Hematopoietic multipotent progenitor cell treated with erythropoietin and hydrocortisone succinate and interleukin-3 and kit ligand, for 6 days (in vitro differentiated cells): ENCODE results near the gene SORL1-AS1.
"Not testable (repeated sequence)": the region's sequence is repeated elsewhere in the genome, so short reads cannot be mapped to it uniquely, and the experiment has no call there.

Source experiments
- DNase-seq: peaks from one replicate; pipeline ENCODE4 v3.0.0-alpha.2; 2015

The SORL1-AS1 gene

DNA sequence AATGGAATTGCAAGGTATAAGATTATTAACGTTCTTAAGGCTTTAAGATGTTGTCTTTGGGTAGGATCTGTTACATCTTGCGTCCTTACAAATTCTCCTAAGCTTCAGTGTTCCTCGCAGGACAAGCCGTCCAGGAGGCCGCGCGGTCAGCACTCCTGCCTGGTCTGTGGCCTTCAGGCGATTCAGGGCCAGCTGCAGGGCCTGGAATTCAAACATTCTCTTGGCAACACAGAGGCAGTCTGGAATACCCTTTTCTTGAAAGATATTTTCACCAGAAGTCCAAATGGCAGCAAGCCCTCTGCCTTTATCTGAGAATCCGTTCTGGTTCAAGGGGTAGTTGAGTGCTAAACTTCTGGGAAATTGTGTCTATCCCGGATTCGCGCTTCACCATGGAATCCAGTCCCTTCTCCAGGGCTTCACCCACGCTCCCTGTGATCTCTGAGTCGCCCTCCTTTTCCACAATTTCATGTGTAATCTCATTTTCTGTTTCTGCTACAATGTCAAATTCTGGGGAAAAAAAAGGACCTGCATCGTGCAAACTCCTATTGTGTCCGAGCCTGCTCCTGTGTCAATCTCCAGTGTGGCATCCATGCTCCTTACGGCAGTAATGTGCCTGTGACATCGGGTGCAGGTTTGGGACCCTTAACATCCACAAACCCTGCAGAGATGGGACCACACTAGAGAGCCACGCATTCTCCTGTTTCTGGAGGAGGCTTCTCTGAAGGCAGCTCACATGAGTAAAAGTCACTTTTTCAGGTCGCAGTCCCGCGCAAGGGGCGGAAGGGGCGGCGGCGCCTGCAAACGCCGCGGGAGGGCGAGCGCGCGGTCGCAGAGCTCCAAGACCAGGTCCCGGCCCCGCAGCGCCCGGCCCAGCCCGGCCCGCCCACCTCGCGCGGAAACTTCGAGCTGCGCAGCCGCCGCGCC lies 26.0 kb downstream of the SORL1-AS1 start:
- DNase-seq, result peak; percentile 53

DNA sequence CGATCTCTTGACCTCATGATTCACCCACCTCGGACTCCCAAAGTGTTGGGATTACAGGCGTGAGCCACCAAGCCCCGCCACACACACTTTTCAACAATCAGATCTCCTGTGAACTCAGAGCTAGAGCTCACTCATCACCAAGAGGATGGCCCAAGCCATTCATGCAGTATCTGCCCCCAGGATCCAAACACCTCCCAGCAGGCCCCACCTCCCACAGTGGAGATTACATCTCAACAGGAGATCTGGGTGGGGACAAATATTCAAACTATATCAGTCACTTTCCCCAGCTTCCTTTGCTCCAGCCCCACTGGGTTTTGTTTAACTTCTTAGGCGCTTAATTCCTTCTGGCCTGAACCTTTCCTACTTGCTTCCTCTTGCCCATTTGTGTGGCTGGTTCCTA lies 26.9 kb downstream of the SORL1-AS1 start:
- DNase-seq, result no peak

DNA sequence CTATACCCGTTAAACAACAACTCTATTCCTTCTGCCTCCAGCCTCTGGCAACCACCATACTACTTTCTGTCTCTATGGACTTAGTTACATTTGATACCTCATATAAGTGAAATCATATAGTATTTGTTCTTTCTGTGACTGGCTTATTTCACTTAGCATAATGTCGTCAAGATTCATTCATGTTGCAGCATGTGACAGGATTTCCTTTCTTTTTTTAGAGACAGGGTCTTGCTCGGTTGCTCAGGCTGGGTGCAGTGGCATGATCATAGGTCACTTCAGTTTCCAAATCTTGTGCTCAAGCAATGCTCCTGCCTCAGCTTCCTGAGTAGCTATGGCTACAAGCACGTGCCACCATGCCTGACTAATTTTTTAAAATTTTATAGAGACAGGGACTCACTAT lies 30.1 kb downstream of the SORL1-AS1 start:
- DNase-seq, result no peak

DNA sequence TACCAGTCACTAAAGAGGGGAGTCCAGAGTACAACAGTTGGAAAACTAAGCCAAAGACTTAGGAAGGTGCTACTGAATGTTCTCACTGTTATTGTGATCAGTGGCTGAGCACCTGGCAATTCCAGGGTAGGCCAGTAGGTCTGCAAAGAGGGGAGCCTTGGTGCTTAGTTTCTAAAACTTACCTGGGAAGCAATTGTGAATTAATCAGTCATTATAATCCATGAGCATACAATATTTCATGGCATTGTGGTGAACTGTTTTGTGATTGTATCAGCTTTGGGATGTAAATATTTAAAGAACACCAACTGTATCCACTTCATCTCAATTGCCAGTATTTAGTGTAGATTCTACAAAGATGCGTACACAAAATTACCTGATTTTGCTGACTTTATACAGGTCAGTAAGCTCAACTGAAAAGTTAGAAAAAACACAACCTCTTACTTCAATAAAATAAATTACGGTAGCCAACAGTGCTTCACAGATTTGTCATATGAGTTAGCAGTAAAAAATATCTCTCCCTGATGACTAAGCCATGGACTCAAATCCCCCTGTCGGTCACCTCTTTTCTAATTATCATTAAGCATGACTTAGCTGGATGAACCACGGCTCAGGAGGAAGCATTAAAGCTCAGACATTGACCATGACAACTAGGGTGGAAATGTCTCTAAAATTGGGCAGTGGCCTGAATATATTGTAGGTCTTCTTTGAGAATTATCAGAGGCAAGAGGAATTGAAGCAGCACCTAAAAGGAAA lies 31.4 kb downstream of the SORL1-AS1 start:
- peak; percentile 42 for DNase-seq

DNA sequence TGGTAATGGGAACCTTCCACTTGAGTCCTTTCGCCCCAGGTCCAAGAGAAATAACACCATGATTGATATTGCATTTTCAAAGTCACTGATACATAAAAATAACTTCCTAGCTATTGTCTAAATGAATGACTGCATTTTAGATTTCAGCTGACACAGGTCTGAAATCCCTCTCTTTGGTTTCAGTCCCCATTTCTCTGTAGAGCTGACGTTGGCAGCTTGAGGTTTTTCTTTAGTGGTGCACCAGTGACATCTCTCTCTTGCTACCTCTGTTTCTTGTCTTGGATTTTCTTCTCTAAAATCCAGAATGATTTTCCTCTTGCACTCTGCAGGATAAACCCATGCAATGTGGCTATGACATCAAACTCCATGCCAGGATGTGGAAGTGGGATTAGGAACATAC lies 32.4 kb downstream of the SORL1-AS1 start:
- no peak for DNase-seq

DNA sequence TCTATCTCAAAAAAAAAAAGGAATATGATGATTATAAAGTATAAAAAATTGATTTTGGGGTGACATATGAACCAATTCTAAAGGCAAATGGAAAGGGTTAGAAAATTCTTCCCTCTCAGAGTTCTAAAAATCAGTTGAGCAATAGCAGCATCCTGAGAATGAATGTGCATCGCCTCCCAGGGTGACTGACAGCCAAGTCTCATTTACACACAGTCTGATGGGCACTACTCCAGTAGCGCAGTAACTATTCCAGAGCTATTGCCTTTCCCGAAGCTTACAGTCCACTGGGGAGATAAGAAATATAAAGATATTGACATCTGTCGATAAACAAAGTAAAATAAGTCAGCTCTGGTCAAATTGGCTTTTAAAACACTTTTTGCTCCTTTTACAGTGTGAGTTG lies 32.9 kb downstream of the SORL1-AS1 start:
- no peak for DNase-seq

DNA sequence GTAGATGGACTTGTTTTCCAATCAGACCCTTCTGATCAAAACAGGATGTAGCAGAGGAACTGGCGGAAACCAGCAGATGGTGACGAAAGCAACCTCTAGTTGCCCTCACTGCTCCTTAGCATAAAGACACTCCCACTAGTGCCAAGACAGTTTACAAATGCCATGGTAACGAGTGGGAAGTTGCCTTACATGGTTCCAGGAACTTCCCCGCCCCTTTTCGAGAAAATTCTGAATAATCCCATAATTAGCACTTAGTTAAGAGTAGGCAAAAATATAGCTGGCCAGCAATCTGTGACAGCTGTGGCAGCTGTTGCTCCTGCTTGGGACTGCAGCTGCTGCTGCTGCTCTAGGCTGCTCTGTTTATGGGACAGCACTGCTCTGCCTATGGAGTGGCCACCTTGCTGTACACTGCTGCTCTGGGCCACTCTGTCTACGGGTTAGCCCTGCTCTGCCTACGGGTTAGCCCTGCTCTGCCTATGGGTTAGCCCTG lies 34.1 kb downstream of the SORL1-AS1 start:
- DNase-seq, result peak; percentile 81

DNA sequence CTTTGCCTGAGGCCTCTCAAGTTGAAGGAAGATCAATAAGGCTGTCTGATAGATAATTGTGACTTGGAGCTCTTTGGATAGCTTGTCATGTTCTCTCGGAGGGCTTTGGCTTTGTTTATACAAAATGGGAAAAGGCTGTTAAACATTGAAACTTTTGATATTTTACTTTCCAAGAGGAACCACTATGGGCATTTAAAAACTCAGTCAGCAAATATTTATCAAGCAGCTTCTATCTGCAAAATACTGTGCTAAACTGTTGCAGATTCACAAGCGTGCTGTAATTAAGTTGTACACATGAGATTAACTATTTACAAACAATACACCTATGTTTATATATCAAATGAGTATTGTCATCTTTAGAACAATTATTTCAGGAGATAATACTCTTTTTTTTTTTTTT lies 35.2 kb downstream of the SORL1-AS1 start:
- DNase-seq, result no peak

DNA sequence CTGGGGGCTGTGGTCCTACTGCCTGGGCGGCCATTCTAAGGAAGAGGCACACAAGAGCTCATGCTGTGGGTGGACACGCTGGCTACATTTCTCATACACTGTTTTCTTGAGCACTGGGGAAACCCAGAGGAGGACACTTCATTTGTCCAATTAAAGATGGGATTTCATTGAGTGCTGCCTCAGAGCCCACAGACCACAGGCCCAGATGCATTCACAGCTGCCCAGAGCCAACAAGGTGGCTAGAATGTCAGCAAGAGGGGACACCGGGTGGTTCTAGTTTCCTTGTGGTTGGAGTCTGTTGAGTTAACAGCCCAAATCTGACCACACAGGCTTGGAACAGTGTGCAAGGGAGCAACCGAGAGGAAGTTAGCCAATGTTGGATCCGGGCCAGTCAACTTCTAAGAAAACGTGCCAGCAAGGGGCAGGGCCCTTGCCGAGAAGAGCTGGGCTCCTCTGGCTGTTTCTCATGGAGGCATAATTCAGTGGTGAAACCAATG lies 35.7 kb downstream of the SORL1-AS1 start:
- DNase-seq, result peak; percentile 99

DNA sequence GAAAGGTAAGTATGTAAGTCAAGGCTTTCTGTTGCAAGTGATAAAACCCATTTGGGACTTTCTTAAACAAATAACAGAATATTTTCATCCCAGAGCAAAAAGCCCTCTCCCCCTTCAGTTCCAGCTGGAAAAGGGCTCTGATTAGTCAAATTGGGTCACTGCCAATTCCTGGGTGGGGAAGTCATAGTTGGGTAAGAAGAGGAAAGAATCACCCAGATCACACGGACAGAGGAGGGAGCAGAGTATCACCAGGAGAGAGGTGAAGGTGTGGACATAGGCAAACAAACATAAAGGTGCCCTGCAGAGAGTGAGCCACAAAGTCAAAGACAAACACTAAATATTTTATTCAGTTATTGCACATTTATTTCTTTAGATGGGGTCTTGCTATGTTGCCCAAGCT lies 36.9 kb downstream of the SORL1-AS1 start:
- DNase-seq, result no peak

DNA sequence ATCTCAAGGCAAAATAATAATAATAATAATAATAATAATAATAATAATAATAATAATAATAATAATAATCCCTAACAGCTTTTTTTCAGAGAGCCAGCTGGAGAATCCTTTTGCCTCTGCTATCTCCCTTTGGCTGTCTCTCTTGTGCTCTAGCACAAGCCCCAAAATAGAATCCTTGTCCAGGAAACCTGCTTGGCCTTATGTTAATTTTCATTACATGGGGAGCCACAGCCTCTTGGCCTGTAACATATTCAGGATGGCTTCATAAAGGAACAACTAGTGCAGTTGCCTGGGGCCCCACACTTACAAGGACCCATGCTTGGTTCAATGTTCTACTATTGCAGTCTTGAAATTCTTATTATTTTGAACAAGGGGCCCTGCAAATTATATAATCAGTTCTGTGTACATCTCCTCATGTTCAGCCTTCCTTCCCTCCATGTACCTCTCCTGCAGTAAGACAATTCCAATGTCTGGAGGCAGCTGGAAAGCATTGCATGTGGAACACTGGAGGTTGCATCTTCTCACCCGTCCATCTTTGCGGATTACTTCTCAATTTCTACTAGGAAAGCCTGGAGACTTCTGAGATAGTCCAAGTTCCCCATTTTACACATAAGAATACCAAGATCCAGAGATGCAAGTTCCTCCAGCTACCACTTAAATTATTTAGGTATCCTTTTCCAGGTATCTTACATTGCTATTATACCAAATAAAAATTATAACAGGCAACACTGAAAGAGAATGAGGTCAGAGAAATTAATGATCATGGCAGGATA lies 38.4 kb downstream of the SORL1-AS1 start:
- DNase-seq, result no peak

DNA sequence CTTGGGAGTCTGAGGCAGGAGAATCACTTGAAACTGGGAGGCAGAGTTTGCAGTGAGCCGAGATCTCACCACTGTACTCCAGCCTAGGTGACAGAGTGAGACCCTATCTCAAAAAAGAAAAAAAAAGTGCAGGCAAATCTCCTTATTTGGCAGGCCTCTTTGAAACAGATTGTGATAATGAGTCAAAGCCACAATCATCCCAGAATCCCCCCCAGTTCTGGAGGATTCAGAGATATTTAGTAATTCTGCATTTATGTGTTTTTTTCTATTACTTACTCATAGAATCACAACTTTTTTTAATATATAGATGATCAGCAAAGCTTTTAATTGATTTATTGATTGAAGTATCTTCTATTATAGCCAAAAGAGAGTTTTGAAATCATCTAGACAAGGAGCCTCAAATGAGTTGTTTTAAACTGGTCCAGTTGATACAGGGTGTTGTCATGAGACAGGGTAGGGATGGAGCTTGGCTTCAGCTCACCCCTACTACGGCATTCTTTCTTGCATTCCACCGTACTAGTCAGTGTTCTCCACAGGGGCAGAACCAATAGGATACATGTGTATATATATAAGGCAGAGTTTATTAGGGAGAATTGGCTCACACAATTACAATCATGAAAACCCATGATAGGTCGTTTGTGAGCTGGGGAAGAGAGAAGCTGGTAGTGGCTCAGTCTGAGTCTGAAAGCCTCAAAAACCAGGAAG lies 39.9 kb downstream of the SORL1-AS1 start:
- DNase-seq, result no peak

DNA sequence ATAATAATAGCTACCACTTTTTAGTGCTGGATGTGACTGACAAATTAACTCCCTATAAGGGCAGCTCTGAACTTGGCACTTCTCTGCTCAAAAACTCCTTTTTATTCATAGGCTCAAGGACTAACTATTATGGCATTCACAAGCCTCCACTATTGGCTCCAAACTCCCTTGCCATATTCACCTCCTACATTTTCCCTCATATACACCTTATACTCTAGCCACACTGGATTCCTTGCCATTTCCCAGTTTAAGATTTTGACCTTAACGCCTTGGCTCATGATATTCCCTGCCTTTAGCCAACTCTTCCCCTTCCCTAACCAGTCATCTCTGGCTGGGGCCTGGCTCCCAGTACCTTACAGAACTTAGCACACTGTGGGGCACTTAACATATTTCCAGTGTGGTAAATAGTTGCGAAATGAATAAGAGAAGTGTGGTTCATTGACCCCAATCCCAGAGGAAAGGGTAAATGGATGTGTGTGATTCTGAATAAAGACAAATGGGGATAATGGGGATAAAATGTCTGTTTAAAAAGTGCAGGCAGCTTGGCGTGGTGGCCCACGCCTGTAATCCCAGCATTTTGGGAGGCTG lies 40.7 kb downstream of the SORL1-AS1 start:
- no peak for DNase-seq

DNA sequence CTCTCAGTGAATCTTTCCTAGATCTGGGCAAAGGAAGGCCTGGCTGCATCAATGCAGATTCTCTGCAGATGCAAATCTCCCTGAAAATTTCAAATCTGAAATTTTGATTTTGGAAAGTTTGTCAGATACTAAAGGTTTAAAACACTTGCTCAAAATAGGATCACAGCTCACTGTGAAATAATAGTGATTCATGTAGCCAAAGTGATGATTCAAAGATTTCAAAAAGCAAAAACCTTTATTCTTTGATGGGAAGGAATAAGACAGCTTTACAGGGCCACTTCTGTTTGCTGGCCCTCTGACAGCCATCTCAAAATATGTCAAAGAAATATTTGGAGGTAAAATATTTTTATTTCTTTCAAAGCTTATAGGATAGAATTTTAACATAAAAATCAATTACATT lies 41.4 kb downstream of the SORL1-AS1 start:
- not testable (repeated sequence) for DNase-seq

DNA sequence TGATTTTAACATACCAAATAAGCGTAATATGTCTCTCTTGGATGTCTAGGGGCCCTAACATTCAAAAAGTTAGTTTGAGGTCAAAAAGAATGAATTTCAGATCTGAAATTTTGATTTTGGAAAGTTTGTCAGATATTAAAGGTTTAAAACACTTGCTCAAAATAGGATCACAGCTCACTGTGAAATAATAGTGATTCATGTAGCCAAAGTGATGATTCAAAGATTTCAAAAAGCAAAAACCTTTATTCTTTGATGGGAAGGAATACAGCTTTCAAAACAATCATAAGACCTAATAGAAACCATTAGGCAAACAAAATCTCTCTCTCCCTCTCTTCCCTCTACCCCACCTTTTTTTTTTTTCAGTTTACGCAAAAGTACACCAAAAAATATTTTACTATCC lies 42.7 kb downstream of the SORL1-AS1 start:
- DNase-seq, result not testable (repeated sequence)

DNA sequence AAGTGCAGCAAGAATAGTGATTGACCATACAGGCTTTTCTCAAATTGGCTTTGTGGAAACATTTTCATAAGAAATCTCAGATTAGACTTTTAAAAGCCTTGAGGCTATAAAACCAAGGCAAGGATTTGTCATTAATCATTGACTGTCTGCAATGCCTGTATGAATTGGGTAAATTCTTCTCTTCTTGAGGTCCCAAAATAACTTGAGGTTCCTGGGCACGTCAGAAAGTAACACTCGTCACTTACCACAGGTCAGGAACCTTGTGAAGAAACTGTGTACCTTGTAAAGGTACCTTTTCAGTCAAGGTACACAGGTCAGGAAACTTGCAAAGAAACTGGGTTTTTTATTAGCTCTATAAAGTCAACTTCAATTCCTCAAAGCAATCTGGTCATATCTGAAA lies 43.9 kb downstream of the SORL1-AS1 start:
- DNase-seq, result no peak

DNA sequence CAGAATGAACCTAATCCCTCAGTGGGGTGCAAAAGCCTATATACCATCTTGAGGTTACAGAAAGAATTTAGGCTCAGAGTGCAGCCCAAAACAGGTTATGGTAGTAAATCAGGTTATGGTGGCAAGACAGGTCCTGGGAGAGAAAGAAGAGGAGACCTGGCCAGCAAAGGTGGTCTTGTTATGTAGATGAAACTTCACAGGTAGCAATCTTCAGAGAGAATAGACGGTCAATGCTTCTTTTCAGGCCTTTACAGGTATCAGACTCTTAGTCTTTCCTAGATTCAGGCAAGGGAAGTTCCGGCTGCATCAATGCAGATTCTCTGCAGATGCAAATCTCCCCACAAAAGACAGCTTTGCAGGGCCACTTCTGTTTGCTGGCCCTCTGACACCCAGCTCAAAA lies 46.5 kb downstream of the SORL1-AS1 start:
- DNase-seq, result no peak

DNA sequence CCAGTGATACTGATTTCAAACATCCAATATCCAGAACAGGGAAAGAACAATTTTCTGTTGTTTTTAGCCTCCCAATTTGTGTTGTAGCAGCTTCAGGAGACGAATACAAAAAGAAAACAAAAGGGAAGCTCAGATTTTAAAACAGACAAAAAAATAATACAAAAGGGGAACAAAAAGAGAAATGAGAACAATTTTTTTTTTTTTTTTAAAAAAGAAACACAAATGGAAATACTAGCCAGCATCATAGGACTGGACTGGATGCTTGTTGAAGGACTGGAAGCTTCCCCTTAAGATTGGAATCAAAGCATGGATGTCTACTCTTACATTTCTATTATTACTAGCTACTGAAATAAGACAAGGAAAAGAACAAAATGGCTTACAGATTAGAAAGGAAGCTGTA lies 47.1 kb downstream of the SORL1-AS1 start:
- no peak for DNase-seq

DNA sequence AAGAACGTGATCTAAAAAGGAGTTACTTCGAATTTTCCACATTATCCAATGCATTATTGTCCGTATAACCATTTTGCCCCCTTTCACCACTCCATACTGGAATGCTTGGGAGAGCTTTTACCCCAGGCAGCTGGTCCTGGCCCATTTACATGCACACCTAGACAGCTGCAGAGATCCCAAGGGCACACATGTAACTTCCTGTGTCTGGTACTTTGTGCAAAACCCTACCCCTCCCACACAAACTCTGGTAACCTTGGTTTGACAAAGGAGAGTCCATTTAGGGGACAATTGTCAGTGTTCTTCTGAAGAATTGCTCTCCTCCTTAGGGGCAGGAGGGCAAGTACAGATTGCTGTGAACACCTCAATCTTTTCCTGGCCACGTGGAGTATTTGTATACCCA lies 58.0 kb downstream of the SORL1-AS1 start:
- DNase-seq, result no peak

DNA sequence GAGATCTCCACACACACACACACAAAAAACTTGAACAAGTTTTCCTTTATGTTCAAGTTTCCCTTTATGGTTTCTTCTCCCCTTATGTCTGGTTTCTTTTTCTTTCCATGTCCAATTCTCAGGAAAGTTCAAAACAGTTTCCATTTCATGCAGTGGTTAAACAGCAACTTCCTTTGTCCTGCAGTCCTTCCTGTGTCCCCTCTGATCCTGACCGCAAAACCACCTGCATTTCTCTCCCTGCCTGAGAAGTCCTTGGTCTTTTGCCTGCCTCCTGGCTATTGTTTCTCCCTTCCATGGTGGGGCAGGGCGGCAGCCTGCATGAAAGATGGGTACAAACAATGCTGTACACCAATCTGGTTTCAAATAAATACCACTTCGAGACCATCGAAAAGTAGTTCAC lies 58.9 kb downstream of the SORL1-AS1 start:
- DNase-seq, result no peak

DNA sequence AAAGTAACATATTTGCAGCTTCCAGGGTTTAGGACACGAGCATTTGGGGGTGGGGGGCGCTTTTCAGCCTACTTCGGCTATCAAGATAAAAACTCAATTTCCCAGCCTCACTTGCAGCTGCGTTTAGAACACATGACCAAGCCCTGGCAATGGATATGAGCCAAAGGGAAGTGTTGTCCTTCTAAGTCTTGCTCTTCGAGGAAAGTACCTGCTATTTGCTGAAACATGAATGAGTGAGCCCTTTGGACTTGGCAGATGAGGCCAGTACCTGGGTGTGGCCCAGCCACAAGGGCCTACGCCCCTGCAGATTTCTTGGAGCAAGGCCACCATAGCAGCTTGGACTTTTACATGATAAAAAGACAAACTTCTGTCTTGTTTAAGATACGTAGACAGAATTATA lies 60.9 kb downstream of the SORL1-AS1 start:
- DNase-seq, result peak; percentile 85

DNA sequence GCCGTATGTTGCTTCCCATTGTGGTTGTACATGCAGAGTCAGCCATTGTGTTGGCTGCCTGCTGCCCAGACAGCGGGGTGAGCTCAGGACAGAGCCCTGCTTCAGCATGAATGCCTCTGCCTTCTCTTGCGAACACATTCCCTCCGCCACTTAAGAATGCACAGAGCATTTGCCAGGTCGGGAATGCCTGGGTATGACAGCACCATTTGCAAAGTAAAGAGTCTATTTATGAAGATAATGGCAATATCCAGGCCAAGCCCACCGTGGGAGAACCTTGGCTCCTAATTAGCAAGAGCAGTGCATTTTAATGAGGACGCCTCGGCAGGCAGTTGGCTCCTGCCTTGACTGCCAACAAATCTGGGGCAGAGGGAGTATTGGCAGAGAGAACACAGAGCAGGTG lies 63.1 kb downstream of the SORL1-AS1 start:
- DNase-seq, result no peak
